Measurements from ENCODE around the gene ZNF322. TPM values are rescaled to one million over a fixed set of nuclear protein-coding genes. Genes with fewer than 3 reads are reported as not detected.

The ZNF322 gene
- total RNA-seq, 2 experiments from 2014 or later = 0.92 to 0.93 TPM

DNA sequence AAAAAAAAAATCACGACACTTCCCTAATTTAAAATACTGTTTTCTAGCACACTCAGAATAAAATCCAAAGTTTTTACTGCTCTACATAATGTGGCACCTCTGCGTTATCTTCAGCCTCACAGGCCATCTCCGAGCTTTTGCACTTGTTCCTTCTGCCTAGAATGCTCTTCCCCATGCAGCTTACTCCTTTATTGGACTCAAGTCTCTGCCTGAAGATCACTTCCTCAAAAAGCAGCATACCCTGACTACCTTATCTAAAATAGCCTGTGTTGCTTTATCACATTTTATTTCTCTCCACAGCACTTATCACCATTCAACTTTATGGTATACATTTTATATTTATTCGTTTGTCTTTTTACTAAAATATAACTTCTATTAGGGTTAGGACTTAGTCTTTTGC, 2.3 kb downstream of the ZNF322 start:
- peaks cover 9% of the 10 kb centered on the region for H3K27me3 Mint-ChIP-seq
- ATAC-seq (ENCODE audit: poor library complexity) (no peak), DNase-seq (no peak)
- H3K4me1 Mint-ChIP-seq (ENCODE audit: low read depth) = peaks cover 56% of the 10 kb centered on the region
- no peaks in the 10 kb centered on the region for H3K9me3 Mint-ChIP-seq
- peaks cover 54% of the 10 kb centered on the region for H3K36me3 Mint-ChIP-seq (ENCODE audit: low read depth)
- POLR2A ChIA-PET = no interaction called here
- H3K27ac ChIP-seq (ENCODE audit: low read depth in 1 of 2, low read length in 2 of 2) = no peak overlapping the region
- CTCF ChIA-PET = no interaction called here
- TF ChIP-seq, protein P1, sequence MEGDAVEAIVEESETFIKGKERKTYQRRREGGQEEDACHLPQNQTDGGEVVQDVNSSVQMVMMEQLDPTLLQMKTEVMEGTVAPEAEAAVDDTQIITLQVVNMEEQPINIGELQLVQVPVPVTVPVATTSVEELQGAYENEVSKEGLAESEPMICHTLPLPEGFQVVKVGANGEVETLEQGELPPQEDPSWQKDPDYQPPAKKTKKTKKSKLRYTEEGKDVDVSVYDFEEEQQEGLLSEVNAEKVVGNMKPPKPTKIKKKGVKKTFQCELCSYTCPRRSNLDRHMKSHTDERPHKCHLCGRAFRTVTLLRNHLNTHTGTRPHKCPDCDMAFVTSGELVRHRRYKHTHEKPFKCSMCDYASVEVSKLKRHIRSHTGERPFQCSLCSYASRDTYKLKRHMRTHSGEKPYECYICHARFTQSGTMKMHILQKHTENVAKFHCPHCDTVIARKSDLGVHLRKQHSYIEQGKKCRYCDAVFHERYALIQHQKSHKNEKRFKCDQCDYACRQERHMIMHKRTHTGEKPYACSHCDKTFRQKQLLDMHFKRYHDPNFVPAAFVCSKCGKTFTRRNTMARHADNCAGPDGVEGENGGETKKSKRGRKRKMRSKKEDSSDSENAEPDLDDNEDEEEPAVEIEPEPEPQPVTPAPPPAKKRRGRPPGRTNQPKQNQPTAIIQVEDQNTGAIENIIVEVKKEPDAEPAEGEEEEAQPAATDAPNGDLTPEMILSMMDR (IDR thresholded peaks at IDR 0.05) = no peak
- H3K4me1 ChIP-seq (ENCODE audit: insufficient read depth, low read length) = peaks cover 16% of the 10 kb centered on the region
- intact Hi-C loops (cut with DNase I, micrococcal nuclease) = no loop called here
- H3K4me3 ChIP-seq (ENCODE audit: low read length) = no peak overlapping the region
- no peaks in the 10 kb centered on the region for H3K9me3 ChIP-seq (ENCODE audit: control insufficient read depth in 1 of 2, insufficient read depth in 1 of 2, low read length in 2 of 2)
- H3K27ac Mint-ChIP-seq = no peak overlapping the region
- H3K27me3 ChIP-seq (ENCODE audit: control insufficient read depth in 1 of 2, insufficient read depth in 2 of 2, low read length in 2 of 2) = no peaks in the 10 kb centered on the region
- peak overlapping the region; percentile 86 for H3K4me3 Mint-ChIP-seq
- peaks cover 6% of the 10 kb centered on the region for H3K36me3 ChIP-seq (ENCODE audit: insufficient read depth, low read length)

DNA sequence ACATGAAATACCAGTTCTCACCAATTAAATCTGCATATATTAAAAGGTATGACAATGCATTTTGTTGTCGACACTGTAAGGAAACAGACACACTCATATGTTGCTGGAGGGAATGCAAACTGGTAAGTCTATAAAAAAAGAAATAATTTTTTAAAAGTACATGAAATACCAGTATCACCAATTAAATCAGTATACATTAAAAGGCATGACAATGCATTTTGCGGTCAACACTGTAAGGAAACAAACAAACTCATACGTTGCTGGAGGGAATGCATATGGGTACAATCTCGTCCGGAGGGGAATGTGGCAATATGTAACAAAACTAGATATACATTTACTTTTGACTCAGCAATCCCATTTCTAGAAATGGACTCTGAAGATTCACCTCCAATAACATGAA, 6.5 kb downstream of the ZNF322 start:
- peaks cover 37% of the 10 kb centered on the region for H3K4me1 Mint-ChIP-seq (ENCODE audit: low read depth)

DNA sequence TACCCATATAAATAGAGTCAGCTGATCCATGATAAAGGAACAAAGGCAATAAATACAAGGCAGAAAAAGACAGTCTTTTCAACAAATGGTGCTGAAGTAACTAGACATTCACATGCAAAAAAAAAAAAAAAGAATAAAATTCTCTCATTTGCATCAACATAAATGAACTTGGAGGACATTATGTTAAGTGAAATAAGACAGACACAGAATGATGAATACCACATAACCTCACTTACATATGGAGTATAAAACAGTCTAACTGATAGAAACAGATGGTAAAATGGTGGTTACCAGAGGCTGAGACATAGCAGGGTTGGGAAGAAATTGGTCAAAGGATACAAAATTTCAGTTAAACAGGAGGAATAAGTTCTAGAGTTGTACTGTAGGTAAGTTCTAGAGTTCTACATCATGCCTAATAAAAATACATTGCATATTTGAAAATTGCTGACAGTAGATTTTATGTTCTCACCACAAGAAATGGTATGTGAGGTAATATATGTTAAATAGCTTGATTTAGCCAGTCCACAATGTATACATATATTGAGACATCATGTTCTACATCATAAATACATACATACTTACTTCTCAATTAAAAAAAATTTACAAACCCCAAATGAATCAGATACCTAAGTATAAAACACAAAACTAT, 8.3 kb downstream of the ZNF322 start:
- no peaks in the 10 kb centered on the region for H3K27me3 ChIP-seq (ENCODE audit: control insufficient read depth in 1 of 2, insufficient read depth in 2 of 2, low read length in 2 of 2)
- no peak for DNase-seq
- H3K9me3 ChIP-seq (ENCODE audit: control insufficient read depth in 1 of 2, insufficient read depth in 1 of 2, low read length in 2 of 2) = peaks cover 4 to 10% of the 10 kb centered on the region in 2 experiments
- TF ChIP-seq, protein P1 (IDR thresholded peaks at IDR 0.05) = no peak
- intact Hi-C loops (cut with DNase I, micrococcal nuclease) = no loop called here
- ChIA-PET CTCF (no interaction called here), POLR2A (no interaction called here)
- H3K4me1 ChIP-seq (ENCODE audit: insufficient read depth, low read length) = no peaks in the 10 kb centered on the region
- Mint-ChIP-seq H3K27ac (no peak overlapping the region), H3K4me1 (ENCODE audit: low read depth) (peaks cover 22% of the 10 kb centered on the region), H3K4me3 (no peak overlapping the region), H3K9me3 (peaks cover 6% of the 10 kb centered on the region), H3K36me3 (ENCODE audit: low read depth) (peaks cover 90% of the 10 kb centered on the region), H3K27me3 (no peaks in the 10 kb centered on the region)
- no peak overlapping the region for H3K4me3 ChIP-seq (ENCODE audit: low read length)
- peaks cover 12% of the 10 kb centered on the region for H3K36me3 ChIP-seq (ENCODE audit: insufficient read depth, low read length)
- H3K27ac ChIP-seq (ENCODE audit: low read depth in 1 of 2, low read length in 2 of 2) = no peak overlapping the region
- ATAC-seq (ENCODE audit: poor library complexity) = no peak

More for the DNA sequence above, 6.5 kb downstream of the ZNF322 start:
- no peak overlapping the region for H3K27ac ChIP-seq (ENCODE audit: low read depth in 1 of 2, low read length in 2 of 2)
- ATAC-seq (ENCODE audit: poor library complexity) (no peak), DNase-seq (no peak)
- TF ChIP-seq, protein P1 (IDR thresholded peaks at IDR 0.05) = no peak
- Mint-ChIP-seq H3K9me3 (peaks cover 6% of the 10 kb centered on the region), H3K36me3 (ENCODE audit: low read depth) (peaks cover 88% of the 10 kb centered on the region), H3K4me3 (no peak overlapping the region), H3K27ac (no peak overlapping the region), H3K27me3 (no peaks in the 10 kb centered on the region)
- H3K36me3 ChIP-seq (ENCODE audit: insufficient read depth, low read length) = peaks cover 12% of the 10 kb centered on the region
- no peak overlapping the region for H3K4me3 ChIP-seq (ENCODE audit: low read length)
- H3K9me3 ChIP-seq (ENCODE audit: control insufficient read depth in 1 of 2, insufficient read depth in 1 of 2, low read length in 2 of 2) = peaks cover 4 to 10% of the 10 kb centered on the region in 2 experiments
- CTCF ChIA-PET = no interaction called here
- intact Hi-C loops (cut with DNase I, micrococcal nuclease) = no loop called here
- POLR2A ChIA-PET = no interaction called here
- H3K4me1 ChIP-seq (ENCODE audit: insufficient read depth, low read length) = no peaks in the 10 kb centered on the region
- H3K27me3 ChIP-seq (ENCODE audit: control insufficient read depth in 1 of 2, insufficient read depth in 2 of 2, low read length in 2 of 2) = no peaks in the 10 kb centered on the region

Data from CD4-positive, alpha-beta T cell (primary cell).